Calu3 (cell line): ENCODE measurements around the gene ULBP3. TPM values are rescaled to one million over a fixed set of nuclear protein-coding genes. Genes with fewer than 3 reads are reported as not detected.

Experiments used
- BruUV-seq: library from RNA; stranded (reverse); fragments of 400-500 nt; replicated peaks from 2 replicates; lab custom pipeline; 2021; lab: Mats Ljungman, UMichigan
- CTCF ChIA-PET: fragments of 300-600 bp; sonication (Branson Sonifier 250); formaldehyde crosslinking; loops from one replicate; lab custom pipeline; 2022; ENCODE audit warnings: antibody characterized with exemption; lab: Charles Lee
- DNase-seq: peaks from one replicate; pipeline ENCODE4 v3.0.0; 2022
- H3K27ac Mint-ChIP-seq: one replicate; pipeline ENCODE4 v1.8.0; 2022; ENCODE audit warnings: mixed read lengths; ENCODE audit not compliant: unreplicated experiment
- H3K27me3 Mint-ChIP-seq: one replicate; pipeline ENCODE4 v1.8.0; 2022; ENCODE audit warnings: mixed read lengths; ENCODE audit not compliant: unreplicated experiment
- H3K36me3 Mint-ChIP-seq: one replicate; pipeline ENCODE4 v1.8.0; 2022; ENCODE audit warnings: mild to moderate bottlenecking, moderate library complexity, mixed read lengths; ENCODE audit not compliant: insufficient read depth, unreplicated experiment
- H3K4me1 Mint-ChIP-seq: one replicate; pipeline ENCODE4 v1.8.0; 2022; ENCODE audit warnings: mild to moderate bottlenecking, low read depth, mixed read lengths; ENCODE audit not compliant: unreplicated experiment
- H3K4me3 Mint-ChIP-seq: one replicate; pipeline ENCODE4 v1.8.0; 2022; ENCODE audit warnings: mild to moderate bottlenecking, low read depth, moderate library complexity, mixed read lengths; ENCODE audit not compliant: unreplicated experiment
- H3K9me3 Mint-ChIP-seq: one replicate; pipeline ENCODE4 v1.8.0; 2022; ENCODE audit warnings: low read depth, mixed read lengths; ENCODE audit not compliant: unreplicated experiment
- CTCF ChIP-seq: fragments of 200-600 bp; IDR thresholded peaks from one replicate; pipeline ENCODE4 v1.8.0; 2022; ENCODE audit warnings: antibody characterized with exemption; ENCODE audit not compliant: unreplicated experiment
- intact Hi-C: fragments of 100-400 bp; cut with micrococcal nuclease; formaldehyde crosslinking; loops from one replicate; pipeline ENCODE4 v1.10.0; 2022; ENCODE audit not compliant: unreplicated experiment
- total RNA-seq: library from RNA; stranded (reverse); gene quantifications from 2 replicates; pipeline ENCODE4 v1.2.3, GENCODE V29; 2022

ULBP3 gene
- total RNA-seq, 1 experiment from 2014 or later: 8.4 TPM

GRCh38 chr6:150057501-150057951, 11.4 kb downstream of the ULBP3 start:
- DNase-seq: no peak
- Mint-ChIP-seq H3K4me3 (no peak overlapping the region), H3K36me3 (no peaks in the 10 kb centered on the region), H3K27ac (no peak overlapping the region), H3K4me1 (no peaks in the 10 kb centered on the region), H3K9me3 (no peaks in the 10 kb centered on the region), H3K27me3 (peaks cover 45% of the 10 kb centered on the region)
- no peak for TF ChIP-seq CTCF
- CTCF ChIA-PET: no interaction called here
- BruUV-seq: no TSS peak
- intact Hi-C loops: no loop called here

DNA sequence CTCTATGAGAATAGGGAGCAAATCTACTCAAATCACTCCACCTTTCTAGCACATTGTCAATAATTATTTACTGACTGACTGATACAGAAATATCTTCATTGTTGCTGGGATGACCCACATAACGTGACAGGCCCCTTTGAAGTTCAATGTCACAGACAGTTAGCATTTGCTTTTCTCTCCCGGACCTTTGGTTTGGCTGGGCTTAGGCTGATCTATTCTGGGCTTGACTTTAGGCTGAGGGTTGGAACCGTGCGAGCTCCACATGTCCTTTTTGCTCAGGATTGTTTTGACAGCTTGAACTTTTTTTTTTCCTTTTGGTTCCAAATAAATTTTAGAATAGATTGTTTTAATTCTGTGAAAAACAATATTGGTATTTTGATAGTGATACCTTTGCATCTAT, 12.0 kb downstream of the ULBP3 start:
- Mint-ChIP-seq H3K36me3 (no peaks in the 10 kb centered on the region), H3K4me3 (no peak overlapping the region)
- no peak for TF ChIP-seq CTCF

DNA sequence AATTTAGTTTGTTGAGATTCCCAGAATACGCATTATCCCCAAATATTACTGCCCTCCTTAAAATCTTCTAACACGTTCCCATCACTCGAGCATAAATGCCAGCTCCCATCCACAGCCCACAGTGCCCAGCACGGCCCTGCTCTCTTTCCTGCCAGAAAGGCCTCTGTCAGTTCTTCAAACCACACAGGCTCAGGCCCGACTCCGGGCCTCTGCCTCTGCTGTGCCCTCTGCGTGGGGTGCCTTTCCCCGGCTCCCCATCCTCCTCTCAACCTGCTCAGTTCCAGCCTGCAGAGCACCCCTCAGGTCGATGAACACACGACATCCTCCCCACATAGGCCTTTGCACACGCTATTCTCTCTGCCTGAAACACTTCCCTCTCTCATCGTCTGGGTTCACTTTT, 12.8 kb downstream of the ULBP3 start:
- H3K36me3 Mint-ChIP-seq: no peaks in the 10 kb centered on the region
- DNase-seq: no peak
- H3K27ac Mint-ChIP-seq: no peak overlapping the region
- no peak overlapping the region for H3K4me3 Mint-ChIP-seq
- peaks cover 59% of the 10 kb centered on the region for H3K27me3 Mint-ChIP-seq
- intact Hi-C loops: no loop called here
- no TSS peak for BruUV-seq
- no peaks in the 10 kb centered on the region for H3K4me1 Mint-ChIP-seq
- no peak for TF ChIP-seq CTCF
- H3K9me3 Mint-ChIP-seq: no peaks in the 10 kb centered on the region
- CTCF ChIA-PET: no interaction called here

More for the DNA sequence above, 12.0 kb downstream of the ULBP3 start:
- H3K9me3 Mint-ChIP-seq: no peaks in the 10 kb centered on the region
- peaks cover 51% of the 10 kb centered on the region for H3K27me3 Mint-ChIP-seq
- DNase-seq: no peak
- intact Hi-C loops: no loop called here
- H3K4me1 Mint-ChIP-seq: no peaks in the 10 kb centered on the region
- CTCF ChIA-PET: interaction anchor here (0.6 kb wide), 1 partner anchor 14 kb away, joined by 4 read pairs; no protein-coding TSS in a partner anchor
- no peak overlapping the region for H3K27ac Mint-ChIP-seq
- BruUV-seq: no TSS peak

DNA sequence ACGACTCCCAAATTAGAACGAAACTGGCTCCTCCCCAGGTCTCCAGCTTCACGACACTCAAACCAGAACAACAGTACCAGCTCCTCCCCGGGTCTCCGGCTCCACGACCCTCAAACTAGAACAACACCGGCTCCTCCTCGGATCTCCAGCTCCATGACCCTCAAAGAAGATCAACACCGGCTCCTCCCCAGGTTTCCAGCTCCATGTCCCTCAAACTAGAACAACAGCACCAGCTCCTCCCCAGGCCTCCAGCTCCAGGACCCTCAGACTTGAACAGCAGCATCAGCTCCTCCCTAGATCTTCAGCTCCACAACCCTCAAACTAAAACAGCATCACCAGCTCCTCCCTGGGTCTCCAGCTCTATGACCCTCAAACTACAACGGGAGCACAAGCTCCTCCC, 13.8 kb downstream of the ULBP3 start:
- no peaks in the 10 kb centered on the region for H3K36me3 Mint-ChIP-seq
- H3K4me3 Mint-ChIP-seq: no peak overlapping the region
- DNase-seq: no peak
- H3K4me1 Mint-ChIP-seq: no peaks in the 10 kb centered on the region
- CTCF ChIA-PET: no interaction called here
- TF ChIP-seq CTCF: no peak
- no TSS peak for BruUV-seq
- no peak overlapping the region for H3K27ac Mint-ChIP-seq
- peaks cover 68% of the 10 kb centered on the region for H3K27me3 Mint-ChIP-seq
- H3K9me3 Mint-ChIP-seq: no peaks in the 10 kb centered on the region
- intact Hi-C loops: no loop called here
